B cell (primary cell): Measurements from ENCODE around the gene ANKRD13D. TPM values are rescaled to one million over a fixed set of nuclear protein-coding genes. Genes with fewer than 3 reads are reported as not detected.

ENCODE experiments used
- ATAC-seq: fragments of 200-7000 bp; cut with Tn5 transposase; one replicate; pipeline ENCODE4 v1.10.0; 2021; ENCODE audit warnings: low read depth, mild to moderate bottlenecking, moderate number of reproducible peaks, moderate library complexity
- CTCF ChIA-PET: fragments of 350-600 bp; sonication (Branson Sonifier 250); formaldehyde crosslinking; loops from one replicate; lab custom pipeline; 2021; ENCODE audit warnings: antibody characterized with exemption, inconsistent platforms; lab: Charles Lee
- POLR2A ChIA-PET: fragments of 350-600 bp; sonication (Branson Sonifier 250); formaldehyde crosslinking; loops from one replicate; lab custom pipeline; 2021; ENCODE audit warnings: antibody characterized with exemption; lab: Charles Lee
- DNase-seq: peaks from one replicate; pipeline ENCODE4 v3.0.0; 2013
- H2AFZ ChIP-seq: 2 replicates; pipeline ENCODE4 v1.6.1; 2012; ENCODE audit warnings: mild to moderate bottlenecking, low read depth, low read length; ENCODE audit not compliant: insufficient read depth, poor library complexity, severe bottlenecking
- H3K27ac ChIP-seq, 2 donors: 1 replicate in 1 of 2; 2 replicates in 1 of 2; pipeline ENCODE4 v1.5.1; 2012 to 2013; ENCODE audit warnings: low read length in 2 of 2, mild to moderate bottlenecking in 2 of 2, moderate library complexity in 1 of 2
- H3K27me3 ChIP-seq, 4 experiments: fragments of 200-600 bp in 1 of 4; sonication (generic) in 1 of 4; replicated peaks in 1 of 4; 1 replicate in 2 of 4; 2 replicates in 2 of 4; pipeline versions ENCODE4 v1.6.1 to v1.7.0; 2013 to 2016; ENCODE audit warnings: low read length in 3 of 4, mild to moderate bottlenecking in 2 of 4, mixed read lengths in 1 of 4, moderate library complexity in 1 of 4; ENCODE audit not compliant: insufficient read depth in 4 of 4, control insufficient read depth in 3 of 4; ENCODE audit errors: control extremely low read depth in 1 of 4
- H3K36me3 ChIP-seq, 2 experiments: replicated peaks in 1 of 2; 1 replicate in 1 of 2; 2 replicates in 1 of 2; pipeline versions ENCODE4 v1.6.1 to v1.7.1; 2013; ENCODE audit warnings: low read length in 1 of 2; ENCODE audit not compliant: insufficient read depth in 2 of 2, control insufficient read depth in 1 of 2; ENCODE audit errors: control extremely low read depth in 1 of 2, extremely low read depth in 1 of 2
- H3K4me1 ChIP-seq, 2 donors: fragments of 200-600 bp in 1 of 2; sonication (generic) in 1 of 2; 1 replicate in 1 of 2; 2 replicates in 1 of 2; pipeline versions ENCODE4 v1.5.1 to v1.6.1; 2013 to 2017; ENCODE audit warnings: low read length in 2 of 2; ENCODE audit not compliant: control insufficient read depth in 2 of 2, insufficient read depth in 2 of 2
- H3K4me2 ChIP-seq: replicated peaks from 2 replicates; pipeline ENCODE3; 2012; ENCODE audit warnings: mild to moderate bottlenecking, low read depth, low read length; ENCODE audit not compliant: poor library complexity, severe bottlenecking
- H3K4me3 ChIP-seq, 5 experiments: fragments of 200-600 bp in 1 of 5; sonication (generic) in 1 of 5; 1 replicate in 3 of 5; 2 replicates in 2 of 5; pipeline versions ENCODE4 v1.5.1 to v1.7.0; 2011 to 2016; ENCODE audit warnings: low read length in 4 of 5, mild to moderate bottlenecking in 4 of 5, low read depth in 2 of 5, control low read depth in 1 of 5, moderate library complexity in 1 of 5; ENCODE audit not compliant: insufficient read depth in 1 of 5; ENCODE audit errors: control extremely low read depth in 1 of 5, extremely low read depth in 1 of 5
- H3K79me2 ChIP-seq: fragments of 200-600 bp; sonication (generic); one replicate; pipeline ENCODE4 v1.6.0; 2016; ENCODE audit warnings: low read length; ENCODE audit not compliant: control insufficient read depth, insufficient read depth
- H3K9ac ChIP-seq: fragments of 200-600 bp; sonication (generic); 2 replicates; pipeline ENCODE4 v1.6.1; 2017; ENCODE audit warnings: mild to moderate bottlenecking, low read length, moderate library complexity
- H3K9me3 ChIP-seq, 3 donors: one replicate each; pipeline versions ENCODE4 v1.6.1 to v1.7.1; 2013; ENCODE audit warnings: low read length in 2 of 3; ENCODE audit not compliant: control insufficient read depth in 2 of 3, insufficient read depth in 1 of 3; ENCODE audit errors: control extremely low read depth in 1 of 3
- H4K20me1 ChIP-seq: 2 replicates; pipeline ENCODE4 v1.6.0; 2012; ENCODE audit warnings: mild to moderate bottlenecking, low read length; ENCODE audit not compliant: insufficient read depth, control insufficient read depth, poor library complexity, severe bottlenecking
- H3K27ac Mint-ChIP-seq: one replicate; pipeline ENCODE4 v1.8.0; 2021; ENCODE audit warnings: mixed read lengths
- H3K27me3 Mint-ChIP-seq: one replicate; pipeline ENCODE4 v1.8.0; 2021; ENCODE audit warnings: mixed read lengths
- H3K4me1 Mint-ChIP-seq: one replicate; pipeline ENCODE4 v1.8.0; 2021; ENCODE audit warnings: mixed read lengths
- H3K4me3 Mint-ChIP-seq: one replicate; pipeline ENCODE4 v1.8.0; 2021; ENCODE audit warnings: mixed read lengths
- H3K9me3 Mint-ChIP-seq: one replicate; pipeline ENCODE4 v1.8.0; 2022; ENCODE audit warnings: mixed read lengths; ENCODE audit not compliant: insufficient read depth
- CTCF ChIP-seq: fragments of 200-600 bp; IDR thresholded peaks from one replicate; pipeline ENCODE4 v1.8.0; 2022; ENCODE audit warnings: antibody characterized with exemption, mild to moderate bottlenecking
- EZH2 ChIP-seq: IDR thresholded peaks from 2 replicates; pipeline ENCODE4 v1.6.1; 2012; ENCODE audit warnings: borderline replicate concordance, low read depth, mild to moderate bottlenecking, moderate library complexity, low read length; ENCODE audit not compliant: insufficient read depth, poor library complexity, severe bottlenecking
- WGBS: methylation state at CpG from one replicate; pipeline ENCODE4 v1.1.5; 2013; ENCODE audit warnings: missing lambda C conversion rate; ENCODE audit not compliant: insufficient coverage; 5-methylcytosine and 5-hydroxymethylcytosine counted together
- intact Hi-C: fragments of 100-400 bp; cut with micrococcal nuclease; formaldehyde crosslinking; loops from one replicate; pipeline ENCODE4 v1.10.0; 2022
- polyA plus RNA-seq: library from polyadenylated mRNA; depleted of rRNA; stranded (reverse); fragments of >200 nt; gene quantifications from 2 replicates; pipeline ENCODE4 v1.2.3, GENCODE V29; 2012
- total RNA-seq, 2 donors: library from RNA; stranded (reverse); fragments of 120-200 nt in 1 of 2; gene quantifications; 1 replicate in 1 of 2; 2 replicates in 1 of 2; pipeline versions ENCODE4 v1.2.3 to v1.2.4, GENCODE V29; 2013 to 2022

The ANKRD13D gene
- total and polyA plus RNA-seq, 2 donors (not counting 1 experiment from before 2014, with no cell fraction given), result 189 to 252 TPM

- POLR2A ChIA-PET, result interaction anchor here (1.5 to 4.4 kb wide), 2 partner anchors 53 to 119 kb away, joined by 4 to 22 read pairs; no protein-coding TSS in a partner anchor
- no peaks in the 10 kb centered on the region for H3K9me3 ChIP-seq
- intact Hi-C loops, result loop anchor here (10.0 kb wide), 1 partner anchor 321 kb away; the partner anchor contains the start of gene GSTP1
- H3K27ac Mint-ChIP-seq, result peak overlapping the region; percentile 77
- H3K4me1 ChIP-seq, result peaks cover 48 to 50% of the 10 kb centered on the region in 2 donors
- no peak overlapping the region for H3K9ac ChIP-seq
- peaks cover 24% of the 10 kb centered on the region for H4K20me1 ChIP-seq
- WGBS, result 96% methylated on average over 4 of the region's 5 CpGs
- peaks cover 0 to 18% of the 10 kb centered on the region in 2 experiments for H3K36me3 ChIP-seq
- H2AFZ ChIP-seq, result no peak overlapping the region
- DNase-seq (no peak), ATAC-seq (no peak)
- H3K27ac ChIP-seq, result no peak overlapping the region
- H3K79me2 ChIP-seq, result peaks cover 65% of the 10 kb centered on the region
- CTCF ChIA-PET, result interaction anchor here (0.7 to 8.9 kb wide), 12 partner anchors 10 to 118 kb away, joined by 3 to 229 read pairs (median 18); partner anchors contain the start of genes ANKRD13D and POLD4
- no peak overlapping the region for H3K4me2 ChIP-seq
- TF ChIP-seq CTCF, result no peak
- no peak for TF ChIP-seq EZH2
- H3K27me3 ChIP-seq, result peaks cover 0 to 9% (median 2%) of the 10 kb centered on the region in 4 experiments
- H3K27me3 Mint-ChIP-seq, result peaks cover 6% of the 10 kb centered on the region
- peak overlapping the region; percentile 63 for H3K4me3 Mint-ChIP-seq
- no peak overlapping the region for H3K4me3 ChIP-seq
- no peaks in the 10 kb centered on the region for H3K9me3 Mint-ChIP-seq
- peaks cover 54% of the 10 kb centered on the region for H3K4me1 Mint-ChIP-seq
These were observed 24.8 kb upstream of the ANKRD13D start for GRCh38 chr11:67264260-67264659.

GRCh38 chr11:67264877-67265632 lies 24.0 kb upstream of the ANKRD13D start:
- Histone ChIP-seq H3K9me3 (no peaks in the 10 kb centered on the region), H2AFZ (peak overlapping the region; percentile 80), H4K20me1 (peaks cover 32% of the 10 kb centered on the region), H3K79me2 (peaks cover 73% of the 10 kb centered on the region), H3K4me1 (peaks cover 56 to 58% of the 10 kb centered on the region in 2 donors), H3K27ac (no peak overlapping the region), H3K27me3 (peaks cover 0 to 9% (median 2%) of the 10 kb centered on the region in 4 experiments), H3K36me3 (peaks cover 0 to 26% of the 10 kb centered on the region in 2 experiments), H3K9ac (no peak overlapping the region), H3K4me3 (no peak overlapping the region), H3K4me2 (no peak overlapping the region)
- intact Hi-C loops, result loop anchor here (5.0 to 10.0 kb wide), 2 partner anchors 242 to 320 kb away; partner anchors contain the start of genes CDK2AP2, GSTP1 and PITPNM1
- no peak for ATAC-seq
- WGBS, result 93% methylated on average over 7 of the region's 7 CpGs
- DNase-seq, result no peak
- Mint-ChIP-seq H3K27ac (peak overlapping the region; percentile 89), H3K27me3 (peaks cover 6% of the 10 kb centered on the region), H3K4me3 (peak overlapping the region; percentile 81), H3K4me1 (peaks cover 62% of the 10 kb centered on the region), H3K9me3 (no peaks in the 10 kb centered on the region)
- ChIA-PET CTCF (interaction anchor here (0.6 to 8.9 kb wide), 12 partner anchors 10 to 117 kb away, joined by 3 to 229 read pairs (median 3); no protein-coding TSS in a partner anchor), POLR2A (interaction anchor here (0.7 to 4.4 kb wide), 4 partner anchors 24 to 1192 kb away, joined by 4 to 22 read pairs (median 4); partner anchors contain the start of gene ANKRD13D)
- TF ChIP-seq EZH2 (no peak), CTCF (no peak)
